CD4-positive, alpha-beta T cell treated with Interleukin-4 for 4 hours (primary cell): ENCODE data around the gene ARRDC1.
"Not testable (repeated sequence)": the region's sequence is repeated elsewhere in the genome, so short reads cannot be mapped to it uniquely, and the experiment has no call there.

Source experiments
- DNase-seq: peaks from one replicate; pipeline ENCODE4 v3.0.0-alpha.2; 2020

ARRDC1 gene

DNA sequence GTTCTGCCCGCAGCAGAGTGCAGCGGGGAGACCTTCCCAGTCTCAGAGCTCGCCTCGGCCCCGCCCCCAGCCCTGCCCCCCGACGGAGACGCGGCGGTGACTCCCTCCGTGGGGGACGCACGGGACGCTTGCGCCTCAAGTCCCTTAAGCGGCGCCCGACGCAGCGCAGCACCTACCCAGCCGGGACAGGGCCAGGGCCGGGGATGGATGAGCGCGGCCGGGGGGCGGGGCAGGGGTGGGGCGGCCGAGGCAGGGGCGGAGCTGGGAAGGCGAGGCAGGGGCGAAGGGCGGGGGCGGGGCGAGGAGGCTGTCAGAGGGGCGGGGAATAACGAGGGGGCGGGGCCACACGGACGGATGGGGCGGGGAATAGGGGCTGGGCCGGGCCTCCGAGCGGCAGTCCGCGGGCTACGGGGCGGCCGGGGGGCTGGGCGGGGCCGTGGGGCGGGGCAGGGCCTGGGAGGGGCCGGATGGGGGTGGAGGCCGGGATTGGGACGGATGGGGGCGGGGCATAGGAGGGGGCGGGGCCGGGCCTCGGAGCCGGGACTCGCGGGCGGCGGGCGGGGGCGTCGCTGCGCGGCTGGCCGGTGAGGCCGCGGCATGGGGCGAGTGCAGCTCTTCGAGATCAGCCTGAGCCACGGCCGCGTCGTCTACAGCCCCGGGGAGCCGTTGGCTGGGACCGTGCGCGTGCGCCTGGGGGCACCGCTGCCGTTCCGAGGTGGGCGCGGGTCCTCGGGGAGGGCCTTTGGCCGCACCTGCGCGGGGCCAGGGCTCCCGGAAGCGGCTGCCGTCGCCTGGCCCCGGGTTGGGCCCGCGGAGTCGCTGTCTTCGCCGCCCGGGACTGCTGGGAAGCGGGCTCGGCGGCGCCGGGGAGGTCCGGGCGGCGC lies at the start of gene ARRDC1:
Gene ARRDC1 (plus strand): TSS at position 566 of the 884 bp plus-strand sequence. CDS start 32 bp downstream, at position 598.
- peak; percentile 95 for DNase-seq

GRCh38 chr9:137556069-137556838 lies 49.2 kb upstream of the ARRDC1 start:
- DNase-seq: no peak

- DNase-seq: no peak
These were observed 47.4 kb upstream of the ARRDC1 start for GRCh38 chr9:137558127-137558526.

GRCh38 chr9:137564134-137564533 lies 41.4 kb upstream of the ARRDC1 start:
- no peak for DNase-seq

- no peak for DNase-seq
These were observed 40.6 kb upstream of the ARRDC1 start for GRCh38 chr9:137564817-137565411.

- DNase-seq: not testable (repeated sequence)
These were observed 37.0 kb upstream of the ARRDC1 start for GRCh38 chr9:137568445-137568844.

DNA sequence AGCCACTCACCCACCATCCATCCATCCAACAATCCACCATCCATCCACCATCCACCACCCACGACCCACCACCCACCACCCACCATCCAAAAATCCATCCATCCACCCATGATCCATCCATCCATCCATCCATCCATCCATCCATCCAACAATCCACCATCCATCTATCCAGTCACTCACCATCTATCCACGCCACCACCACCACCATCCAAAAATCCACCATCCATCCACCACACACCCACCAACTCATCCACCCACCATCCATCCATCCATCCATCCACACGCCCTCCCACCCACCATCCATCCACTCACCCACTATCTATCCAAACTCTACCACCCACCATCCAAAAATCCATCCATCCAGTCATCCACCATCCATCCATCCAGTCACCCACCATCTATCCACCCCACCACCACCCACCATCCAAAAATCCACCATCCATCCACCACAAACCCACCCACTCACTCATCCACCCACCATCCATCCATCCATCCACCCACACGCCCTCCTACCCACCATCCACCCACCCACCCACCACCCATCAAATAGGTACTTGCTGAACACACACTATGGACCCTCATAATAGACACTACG lies 35.8 kb upstream of the ARRDC1 start:
- DNase-seq: no peak

DNA sequence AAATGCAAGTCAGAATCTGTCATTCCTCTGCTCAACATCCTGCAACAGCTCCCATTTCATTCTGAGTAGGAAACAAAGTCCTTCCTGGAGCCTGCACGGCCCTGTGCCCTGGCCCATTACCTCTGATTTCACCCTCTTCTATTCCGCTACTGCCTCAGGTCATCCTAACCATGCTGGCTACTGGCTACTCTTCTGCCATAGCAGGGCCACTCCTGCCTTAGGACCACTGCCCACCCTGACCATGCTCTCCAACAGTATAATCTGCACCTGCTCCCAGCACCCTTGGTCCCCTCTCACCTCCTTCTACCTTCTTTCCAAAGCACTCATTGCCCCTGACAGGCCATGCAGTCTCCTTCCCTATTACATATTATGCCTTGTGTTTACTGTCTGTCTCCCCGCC lies 34.9 kb upstream of the ARRDC1 start:
- DNase-seq: no peak

- DNase-seq: no peak
These were observed 31.3 kb upstream of the ARRDC1 start for GRCh38 chr9:137574192-137574591.

DNA sequence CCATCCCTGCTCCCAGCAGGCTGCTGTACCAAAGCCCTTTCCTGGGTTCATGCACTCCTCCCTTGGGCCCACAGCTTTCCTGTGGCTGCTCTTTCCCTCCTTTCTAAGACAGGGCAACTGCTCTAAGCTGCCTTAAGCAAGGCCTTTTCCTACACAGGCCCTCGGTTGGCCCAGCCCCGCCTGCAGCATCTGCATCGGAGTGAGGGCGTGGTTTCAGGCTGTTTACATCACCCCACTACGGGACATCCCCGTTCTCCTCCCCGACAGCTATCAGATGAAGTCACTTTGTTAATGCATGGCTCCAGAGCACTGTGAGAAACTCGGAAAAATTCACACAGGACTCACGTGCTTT lies 30.1 kb upstream of the ARRDC1 start:
- peak; percentile 18 for DNase-seq

- DNase-seq: no peak
These were observed 29.6 kb upstream of the ARRDC1 start for GRCh38 chr9:137575716-137576411.

DNA sequence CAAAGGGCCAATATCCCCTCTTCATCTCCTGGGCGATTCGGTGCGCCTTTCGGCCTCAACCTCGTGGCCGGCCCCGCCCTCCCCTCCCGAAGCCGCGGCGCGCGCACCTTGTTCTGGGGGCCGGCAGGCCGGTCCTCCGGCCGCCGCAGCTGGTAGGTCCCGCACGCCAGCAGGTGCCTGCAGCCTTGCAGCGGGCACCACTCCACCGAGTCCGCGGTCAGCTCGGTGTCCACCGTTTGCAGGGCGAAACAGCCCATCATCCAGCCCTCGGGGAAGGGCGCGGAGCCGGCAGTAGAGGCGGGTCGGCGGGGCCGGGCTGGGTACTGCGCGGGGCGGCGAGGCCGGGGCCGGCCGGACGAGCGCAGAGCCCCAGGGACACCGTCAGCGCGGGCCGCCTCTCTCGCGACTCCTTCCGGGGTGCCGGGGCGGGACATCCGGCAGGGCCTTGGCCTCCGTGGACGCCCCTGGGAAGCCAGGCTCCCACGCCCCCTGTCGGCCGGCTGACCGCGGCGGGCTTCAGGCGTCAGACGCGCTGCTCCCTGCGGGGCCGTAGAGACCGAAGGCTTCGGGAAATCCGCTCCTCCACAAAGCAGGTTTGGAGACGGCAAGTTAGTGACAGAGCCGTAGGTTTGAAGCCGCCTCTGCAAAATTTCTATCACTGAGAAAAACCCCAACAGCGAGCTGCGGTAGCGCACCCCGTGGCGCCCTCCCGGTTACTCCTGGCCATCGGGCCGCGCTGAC lies 26.8 kb upstream of the ARRDC1 start, which contains the start of gene DPH7:
Gene DPH7 (minus strand): TSS at position 408 of the 741 bp plus-strand sequence. CDS start 148 bp downstream, at position 260.
- peak; percentile 90 for DNase-seq

DNA sequence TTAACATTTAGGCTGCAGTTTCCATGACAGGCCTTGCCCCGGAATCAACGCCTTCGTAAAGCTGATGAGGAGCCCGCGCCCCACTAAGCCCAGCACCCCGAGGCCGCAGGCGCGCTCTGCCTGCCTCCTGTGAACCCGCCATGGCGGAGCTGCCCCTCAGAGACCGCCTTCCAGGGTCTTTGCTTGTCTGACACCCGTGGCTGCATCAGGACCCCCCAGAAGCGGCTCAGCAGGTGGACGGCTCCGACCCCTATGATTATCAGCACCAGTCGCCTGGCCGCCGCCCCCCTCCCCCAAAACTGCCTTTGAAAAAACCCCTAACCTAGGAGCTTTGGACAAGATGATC lies 26.3 kb upstream of the ARRDC1 start:
- DNase-seq: no peak

DNA sequence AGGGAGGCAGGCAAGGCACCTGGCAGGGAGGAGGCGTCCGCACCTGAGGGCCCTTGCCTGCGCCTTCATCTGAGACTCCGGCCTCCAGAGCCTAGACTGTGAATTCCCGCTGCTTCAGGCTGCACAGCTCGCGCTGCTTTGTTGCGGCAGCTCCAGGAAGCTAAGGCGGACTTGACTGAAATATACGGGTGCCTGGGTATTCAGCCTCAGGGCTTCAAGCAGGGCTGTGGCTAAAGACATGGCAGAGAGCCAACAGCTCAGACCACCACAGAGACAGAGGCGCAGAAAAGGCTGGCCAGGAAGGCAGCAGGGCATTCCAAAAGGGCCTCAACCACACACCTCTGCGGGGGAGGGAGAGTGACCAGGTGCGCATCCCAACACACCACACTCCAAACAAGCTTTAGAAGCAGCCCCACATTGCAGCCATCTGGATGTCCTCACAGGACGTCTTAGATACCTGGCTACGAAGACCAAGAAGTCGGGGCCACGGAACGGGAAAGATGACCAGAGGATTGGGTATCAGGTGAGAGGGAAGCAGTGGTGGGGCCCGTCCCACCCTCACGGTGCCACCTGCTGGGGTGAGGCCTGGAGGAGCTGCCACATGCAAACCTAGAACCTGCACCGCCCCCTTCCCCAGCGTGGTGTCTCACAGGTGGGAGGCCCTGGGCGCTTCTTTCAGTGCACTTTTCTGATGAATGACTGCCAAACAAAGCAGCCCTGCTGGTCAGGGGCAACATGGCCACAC lies 25.1 kb upstream of the ARRDC1 start:
- no peak for DNase-seq

DNA sequence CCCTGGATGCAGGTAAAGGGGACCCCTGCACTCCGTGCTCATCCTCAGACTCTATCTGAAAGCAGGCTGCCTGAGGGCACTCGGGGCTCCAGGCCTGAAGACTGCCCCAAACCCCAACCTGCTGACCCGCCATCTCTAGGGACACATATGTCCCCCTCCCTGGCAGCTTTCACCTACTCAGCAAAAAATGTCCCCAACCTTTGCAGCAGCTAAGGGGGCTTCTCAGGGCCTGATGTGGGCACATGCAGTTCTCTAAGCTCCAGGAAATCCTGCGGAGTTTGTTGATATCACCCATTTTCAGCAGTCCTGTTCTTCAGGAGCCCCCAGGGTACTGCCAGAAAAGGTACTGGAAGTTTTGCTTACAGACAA lies 24.5 kb upstream of the ARRDC1 start:
- no peak for DNase-seq

GRCh38 chr9:137581361-137582285 lies 23.9 kb upstream of the ARRDC1 start:
- no peak for DNase-seq

GRCh38 chr9:137582286-137582860 lies 23.1 kb upstream of the ARRDC1 start:
- no peak for DNase-seq

DNA sequence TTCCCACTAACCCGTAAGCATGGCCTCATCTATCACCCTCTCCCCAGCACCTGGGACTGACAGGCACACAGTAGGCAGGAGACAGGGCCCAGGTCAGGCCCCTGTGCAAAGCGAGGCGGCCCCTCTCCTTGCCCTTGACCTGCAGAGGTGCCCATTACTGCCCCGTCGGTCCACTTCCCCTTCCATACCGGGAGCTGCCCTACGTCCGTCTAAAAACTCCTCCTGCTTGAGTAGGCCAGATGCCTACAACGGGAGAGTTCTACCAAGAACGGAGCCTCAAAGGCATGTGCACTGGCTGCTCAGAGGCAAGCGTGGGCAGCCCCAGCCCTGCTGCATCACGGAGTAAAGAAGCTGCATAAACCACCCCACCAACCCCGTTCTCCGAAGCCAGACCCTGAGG lies 22.1 kb upstream of the ARRDC1 start:
- DNase-seq: no peak

DNA sequence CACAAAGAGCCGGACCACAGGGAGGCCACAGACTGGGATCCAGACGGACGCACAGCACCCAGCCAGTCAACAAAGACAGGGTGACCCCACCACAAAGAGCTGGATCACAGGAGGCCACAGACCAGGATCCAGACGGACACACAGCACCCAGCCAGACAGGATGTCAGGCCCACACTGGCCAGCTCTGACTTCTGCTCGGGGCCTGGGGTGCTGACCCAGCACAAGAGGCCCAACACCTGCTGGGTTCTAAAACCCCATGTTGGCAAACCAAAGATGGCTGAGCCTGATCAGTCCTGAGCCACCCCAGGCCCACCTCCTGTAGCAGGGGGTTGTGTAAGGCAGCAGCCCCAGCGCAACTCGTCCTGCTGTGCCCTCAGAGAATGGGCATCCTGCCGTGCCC lies 21.5 kb upstream of the ARRDC1 start:
- DNase-seq: no peak

GRCh38 chr9:137586854-137587253 lies 18.6 kb upstream of the ARRDC1 start:
- DNase-seq: no peak
